ENCODE measurements around the gene HNRNPLL. TPM values are rescaled to one million over a fixed set of nuclear protein-coding genes. Genes with fewer than 3 reads are reported as not detected.
"Not testable (repeated sequence)": the region's sequence is repeated elsewhere in the genome, so short reads cannot be mapped to it uniquely, and the experiment has no call there.

The HNRNPLL gene
- total RNA-seq, 2 donors from 2014 or later, result 70.9 to 74.1 TPM

DNA sequence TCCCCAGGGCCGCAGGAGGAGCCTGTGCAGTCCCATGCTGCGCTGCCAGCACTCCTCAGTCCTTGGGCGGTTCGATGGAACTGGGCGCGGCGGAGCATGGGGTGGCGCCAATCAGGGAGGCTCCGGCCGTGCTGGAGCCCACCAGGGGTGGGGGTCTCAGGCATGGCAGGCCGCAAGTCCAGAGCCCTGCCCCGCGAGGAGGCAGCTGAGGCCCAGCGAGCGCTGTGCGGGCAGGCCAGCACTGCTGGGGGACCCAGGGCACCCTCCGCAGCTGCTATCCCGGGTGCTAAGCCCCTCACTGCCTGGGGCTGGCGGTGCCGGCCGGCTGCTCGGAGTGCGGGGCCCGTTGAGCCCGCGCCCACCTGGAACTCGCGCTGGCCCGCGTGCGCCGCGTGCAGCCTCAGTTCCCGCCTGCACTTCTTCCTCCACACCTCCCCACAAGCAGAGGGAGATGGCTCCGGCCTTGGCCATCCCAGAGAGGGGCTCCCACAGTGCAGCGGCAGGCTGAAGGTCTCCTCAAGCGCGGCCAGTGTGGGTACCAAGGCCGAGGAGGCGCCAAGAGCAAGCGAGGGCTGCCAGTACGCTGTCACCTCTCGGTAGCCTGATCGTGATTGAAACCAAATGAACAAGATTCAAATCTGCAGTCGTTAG lies 40.4 kb upstream of the HNRNPLL start:
- Histone ChIP-seq H3K9me3 (ENCODE audit: control insufficient read depth, low read length) (peaks cover 11% of the 10 kb centered on the region), H3K9ac (ENCODE audit: extremely low read depth, low read length, poor library complexity, severe bottlenecking) (no peak overlapping the region), H3K27ac (ENCODE audit: low read depth, low read length) (no peak overlapping the region), H3K27me3 (ENCODE audit: control insufficient read depth, insufficient read depth, low read length, poor library complexity, severe bottlenecking) (no peaks in the 10 kb centered on the region), H3K36me3 (ENCODE audit: control insufficient read depth, insufficient read depth, low read length) (no peaks in the 10 kb centered on the region), H3K4me1 (ENCODE audit: control insufficient read depth, insufficient read depth, low read length) (no peaks in the 10 kb centered on the region), H3K4me3 (ENCODE audit: low read length) (no peak overlapping the region)
- Mint-ChIP-seq H3K9me3 (peaks cover 27% of the 10 kb centered on the region), H3K36me3 (ENCODE audit: low read depth) (peaks cover 6% of the 10 kb centered on the region), H3K4me1 (peaks cover 5% of the 10 kb centered on the region), H3K4me3 (no peak overlapping the region), H3K27me3 (ENCODE audit: insufficient read depth) (no peaks in the 10 kb centered on the region), H3K27ac (no peak overlapping the region)
- no peak for DNase-seq
- TF ChIP-seq, protein P1, sequence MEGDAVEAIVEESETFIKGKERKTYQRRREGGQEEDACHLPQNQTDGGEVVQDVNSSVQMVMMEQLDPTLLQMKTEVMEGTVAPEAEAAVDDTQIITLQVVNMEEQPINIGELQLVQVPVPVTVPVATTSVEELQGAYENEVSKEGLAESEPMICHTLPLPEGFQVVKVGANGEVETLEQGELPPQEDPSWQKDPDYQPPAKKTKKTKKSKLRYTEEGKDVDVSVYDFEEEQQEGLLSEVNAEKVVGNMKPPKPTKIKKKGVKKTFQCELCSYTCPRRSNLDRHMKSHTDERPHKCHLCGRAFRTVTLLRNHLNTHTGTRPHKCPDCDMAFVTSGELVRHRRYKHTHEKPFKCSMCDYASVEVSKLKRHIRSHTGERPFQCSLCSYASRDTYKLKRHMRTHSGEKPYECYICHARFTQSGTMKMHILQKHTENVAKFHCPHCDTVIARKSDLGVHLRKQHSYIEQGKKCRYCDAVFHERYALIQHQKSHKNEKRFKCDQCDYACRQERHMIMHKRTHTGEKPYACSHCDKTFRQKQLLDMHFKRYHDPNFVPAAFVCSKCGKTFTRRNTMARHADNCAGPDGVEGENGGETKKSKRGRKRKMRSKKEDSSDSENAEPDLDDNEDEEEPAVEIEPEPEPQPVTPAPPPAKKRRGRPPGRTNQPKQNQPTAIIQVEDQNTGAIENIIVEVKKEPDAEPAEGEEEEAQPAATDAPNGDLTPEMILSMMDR (conservative IDR thresholded peaks at IDR 0.05), result no peak
- 94 to 99% methylated on average over 18 to 45 of the region's 45 CpGs for WGBS, 2 experiments (ENCODE audit: insufficient coverage in 1 of 2, insufficient read length in 1 of 2)

DNA sequence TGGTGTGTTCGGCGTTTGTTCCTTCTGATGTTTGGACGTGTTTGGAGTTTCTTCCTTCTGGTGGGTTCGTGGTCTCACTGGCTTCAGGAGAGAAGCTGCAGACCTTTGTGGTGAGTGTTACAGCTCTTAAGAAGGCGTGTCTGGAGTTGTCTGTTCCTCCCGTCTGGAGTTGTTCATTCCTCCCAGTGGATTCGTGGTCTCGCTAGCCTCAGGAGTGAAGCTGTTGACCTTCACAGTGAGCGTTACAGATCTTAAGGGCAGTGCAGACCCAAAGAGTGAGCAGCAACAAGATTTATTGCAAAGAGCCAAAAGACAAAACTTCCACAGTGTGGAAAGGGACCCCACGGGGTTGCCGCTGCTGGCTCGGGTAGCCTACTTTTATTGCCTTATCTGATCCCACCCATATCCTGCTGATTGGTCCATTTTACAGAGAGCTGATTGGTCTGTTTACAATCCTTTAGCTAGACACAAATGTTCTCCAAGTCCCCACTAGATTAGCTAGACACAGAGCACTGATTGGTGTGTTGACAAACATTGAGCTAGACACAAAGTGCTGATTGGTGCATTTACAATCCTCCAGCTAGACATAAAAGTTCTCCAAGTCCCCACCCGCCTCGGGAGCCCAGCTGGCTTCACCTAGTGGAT lies 39.8 kb upstream of the HNRNPLL start:
- H3K4me1 ChIP-seq (ENCODE audit: control insufficient read depth, insufficient read depth, low read length); H3K4me1 Mint-ChIP-seq; H3K9ac ChIP-seq (ENCODE audit: extremely low read depth, low read length, poor library complexity, severe bottlenecking); H3K4me3 Mint-ChIP-seq; H3K4me3 ChIP-seq (ENCODE audit: low read length); H3K27me3 Mint-ChIP-seq (ENCODE audit: insufficient read depth); DNase-seq; H3K36me3 Mint-ChIP-seq (ENCODE audit: low read depth); H3K27ac ChIP-seq (ENCODE audit: low read depth, low read length); H3K27ac Mint-ChIP-seq; H3K36me3 ChIP-seq (ENCODE audit: control insufficient read depth, insufficient read depth, low read length); H3K27me3 ChIP-seq (ENCODE audit: control insufficient read depth, insufficient read depth, low read length, poor library complexity, severe bottlenecking): not testable (repeated sequence)
- peaks cover 27% of the 10 kb centered on the region for H3K9me3 Mint-ChIP-seq
- H3K9me3 ChIP-seq (ENCODE audit: control insufficient read depth, low read length), result peaks cover 11% of the 10 kb centered on the region
- 88 to 92% methylated on average over 12 to 14 of the region's 14 CpGs for WGBS, 2 experiments (ENCODE audit: insufficient coverage in 1 of 2, insufficient read length in 1 of 2)

DNA sequence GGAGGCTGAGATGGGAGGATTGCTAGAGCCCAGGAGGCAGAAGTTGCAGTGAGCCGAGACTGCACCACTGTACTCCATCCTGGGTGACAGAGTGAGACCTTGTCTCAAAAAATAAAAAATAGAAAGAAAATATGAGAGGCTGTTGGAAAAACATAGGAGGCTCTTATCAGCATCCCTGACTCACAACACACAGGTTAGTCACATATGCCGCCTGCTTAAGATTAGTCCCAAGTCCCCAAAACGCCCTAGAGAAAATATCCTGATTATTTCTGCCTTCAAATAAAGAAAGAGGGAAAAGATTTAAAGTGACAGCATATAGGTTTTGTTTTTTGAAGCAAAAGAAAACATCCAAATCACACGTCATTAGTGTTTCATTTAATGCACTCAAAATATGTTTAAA lies 33.3 kb upstream of the HNRNPLL start:
- no peak for DNase-seq
- Mint-ChIP-seq H3K9me3 (peaks cover 2% of the 10 kb centered on the region), H3K27ac (no peak overlapping the region), H3K4me1 (no peaks in the 10 kb centered on the region), H3K27me3 (ENCODE audit: insufficient read depth) (no peaks in the 10 kb centered on the region), H3K36me3 (ENCODE audit: low read depth) (no peaks in the 10 kb centered on the region), H3K4me3 (no peak overlapping the region)
- Histone ChIP-seq H3K9ac (ENCODE audit: extremely low read depth, low read length, poor library complexity, severe bottlenecking) (no peak overlapping the region), H3K4me1 (ENCODE audit: control insufficient read depth, insufficient read depth, low read length) (no peaks in the 10 kb centered on the region), H3K27ac (ENCODE audit: low read depth, low read length) (no peak overlapping the region), H3K4me3 (ENCODE audit: low read length) (no peak overlapping the region), H3K36me3 (ENCODE audit: control insufficient read depth, insufficient read depth, low read length) (no peaks in the 10 kb centered on the region), H3K9me3 (ENCODE audit: control insufficient read depth, low read length) (no peaks in the 10 kb centered on the region), H3K27me3 (ENCODE audit: control insufficient read depth, insufficient read depth, low read length, poor library complexity, severe bottlenecking) (no peaks in the 10 kb centered on the region)
- 89 to 92% methylated on average over 2 to 3 of the region's 4 CpGs for WGBS, 2 experiments (ENCODE audit: insufficient coverage in 1 of 2, insufficient read length in 1 of 2)
- TF ChIP-seq, protein P1 (conservative IDR thresholded peaks at IDR 0.05), result no peak
